CD1c-positive myeloid dendritic cell (primary cell): Measurements from ENCODE around the gene ERBB2.
"Not testable (repeated sequence)": the region's sequence is repeated elsewhere in the genome, so short reads cannot be mapped to it uniquely, and the experiment has no call there.

Source experiments
- DNase-seq: peaks from one replicate; pipeline ENCODE4 v3.0.0-alpha.2; 2016; ENCODE audit errors: extremely low spot score

The ERBB2 gene

DNA sequence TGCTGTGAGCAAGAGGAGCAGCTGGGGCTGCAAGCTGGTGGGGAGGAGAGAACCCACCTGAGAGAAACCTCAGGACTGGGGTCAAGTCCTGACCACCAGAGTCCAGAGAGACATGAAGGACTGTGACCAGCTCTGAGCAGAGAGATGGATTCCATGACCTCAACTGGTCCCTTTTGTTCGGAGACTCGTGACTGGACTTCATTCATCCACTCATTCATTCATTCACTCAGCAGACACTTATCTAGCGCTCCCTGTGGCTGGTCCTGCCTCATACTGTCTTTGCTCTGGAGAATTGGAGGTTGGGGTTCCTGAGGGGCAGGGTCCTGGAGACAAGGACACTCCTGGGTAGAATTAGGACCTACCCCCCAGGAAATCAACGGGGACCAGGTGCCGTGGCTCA is 4.0 kb downstream of the ERBB2 start:
- no peak for DNase-seq

DNA sequence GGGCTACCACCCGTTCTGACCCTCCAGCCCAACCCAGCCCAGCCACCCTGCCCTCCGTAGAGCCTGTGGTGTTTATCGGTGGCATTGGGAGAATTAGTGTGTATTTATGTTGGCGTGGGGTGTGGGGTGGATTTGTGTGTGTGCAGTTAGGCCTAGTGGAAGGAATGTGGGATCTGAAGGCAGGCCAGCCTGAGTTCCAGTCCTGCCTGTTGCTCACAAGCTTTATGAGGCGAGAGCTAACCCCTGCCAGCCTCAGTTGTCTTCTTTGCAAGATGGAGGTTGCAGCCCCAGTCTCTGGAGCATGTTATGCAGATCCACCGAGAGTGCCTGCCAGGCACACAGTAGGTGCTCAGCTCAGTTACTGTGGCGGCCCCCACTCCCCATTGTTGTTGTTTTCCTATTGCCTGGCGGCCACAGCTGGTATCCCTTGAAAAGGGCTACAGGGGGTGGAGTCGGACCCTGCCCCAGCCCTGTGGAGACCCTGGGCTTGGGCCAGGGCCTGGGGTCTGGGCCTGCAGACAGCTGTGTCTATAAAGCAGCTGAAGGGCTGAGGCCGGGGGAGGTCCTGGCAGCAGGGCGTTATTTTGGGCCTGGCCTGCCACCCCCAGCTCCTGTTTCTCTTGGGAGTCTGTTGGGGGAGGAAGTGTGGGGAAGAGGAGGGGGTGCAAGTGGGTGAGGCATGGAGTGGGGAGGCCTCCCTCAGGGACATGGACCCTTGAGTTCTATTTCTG is 5.1 kb downstream of the ERBB2 start:
- DNase-seq, result no peak

DNA sequence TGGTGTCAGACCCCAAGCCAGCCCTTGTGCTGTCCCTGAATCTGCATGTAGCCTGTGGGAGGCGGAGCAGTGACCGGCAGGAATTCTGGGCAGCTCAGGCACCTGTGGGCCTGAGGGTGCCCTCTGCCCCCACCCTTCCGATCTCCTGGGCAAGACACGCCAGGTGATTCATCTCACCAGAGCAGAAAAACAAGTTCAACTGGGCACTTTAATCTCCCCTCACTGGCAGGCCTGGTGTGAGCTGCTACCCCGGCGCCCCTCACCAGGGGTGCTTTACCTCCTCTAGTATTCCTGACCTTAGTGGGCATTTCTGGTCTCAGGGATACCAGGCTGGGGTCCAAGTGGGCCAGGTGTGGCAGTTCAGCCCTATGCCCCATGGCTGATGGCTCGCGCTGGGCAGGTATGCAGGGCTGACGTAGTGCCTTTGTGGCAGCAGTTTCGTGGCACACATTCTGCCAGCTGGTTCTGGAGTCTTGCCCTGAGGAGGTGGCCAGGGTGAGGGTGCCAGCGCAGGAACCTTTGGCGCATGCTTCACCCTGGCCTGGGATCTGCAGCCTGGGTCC is 6.0 kb downstream of the ERBB2 start:
- no peak for DNase-seq

DNA sequence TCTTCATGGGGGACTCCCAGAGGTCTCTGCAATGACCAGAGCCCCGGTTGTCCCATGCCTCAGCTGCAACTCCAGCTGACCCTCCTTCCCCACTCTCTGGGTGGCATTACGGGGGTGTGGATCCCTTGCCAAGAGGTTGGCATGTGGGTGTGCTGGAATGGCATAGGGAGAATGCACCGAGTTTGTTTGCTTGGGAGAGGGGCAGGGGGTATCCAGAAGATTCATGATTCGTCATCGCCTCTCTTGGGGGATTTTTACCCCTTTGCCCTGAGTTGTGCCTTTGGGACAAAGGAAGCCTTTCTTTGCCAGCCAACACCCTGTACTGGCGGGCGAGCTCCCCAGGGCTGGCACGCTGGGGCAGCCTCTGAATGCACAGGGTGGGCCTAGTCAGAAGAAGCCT is 6.5 kb downstream of the ERBB2 start:
- DNase-seq, result no peak

DNA sequence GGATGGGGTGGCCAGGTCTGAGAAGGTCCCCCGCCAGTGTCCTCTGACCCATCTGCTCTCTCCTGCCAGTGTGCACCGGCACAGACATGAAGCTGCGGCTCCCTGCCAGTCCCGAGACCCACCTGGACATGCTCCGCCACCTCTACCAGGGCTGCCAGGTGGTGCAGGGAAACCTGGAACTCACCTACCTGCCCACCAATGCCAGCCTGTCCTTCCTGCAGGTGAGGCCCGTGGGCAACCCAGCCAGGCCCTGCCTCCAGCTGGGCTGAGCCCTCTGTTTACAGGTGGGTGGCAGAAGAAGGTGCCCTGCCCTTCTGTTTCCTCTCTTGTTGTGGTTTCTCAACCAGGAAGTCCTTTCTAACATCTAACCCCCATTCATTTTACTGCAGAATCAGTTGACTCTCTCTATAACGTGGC is 7.1 kb downstream of the ERBB2 start:
- no peak for DNase-seq

DNA sequence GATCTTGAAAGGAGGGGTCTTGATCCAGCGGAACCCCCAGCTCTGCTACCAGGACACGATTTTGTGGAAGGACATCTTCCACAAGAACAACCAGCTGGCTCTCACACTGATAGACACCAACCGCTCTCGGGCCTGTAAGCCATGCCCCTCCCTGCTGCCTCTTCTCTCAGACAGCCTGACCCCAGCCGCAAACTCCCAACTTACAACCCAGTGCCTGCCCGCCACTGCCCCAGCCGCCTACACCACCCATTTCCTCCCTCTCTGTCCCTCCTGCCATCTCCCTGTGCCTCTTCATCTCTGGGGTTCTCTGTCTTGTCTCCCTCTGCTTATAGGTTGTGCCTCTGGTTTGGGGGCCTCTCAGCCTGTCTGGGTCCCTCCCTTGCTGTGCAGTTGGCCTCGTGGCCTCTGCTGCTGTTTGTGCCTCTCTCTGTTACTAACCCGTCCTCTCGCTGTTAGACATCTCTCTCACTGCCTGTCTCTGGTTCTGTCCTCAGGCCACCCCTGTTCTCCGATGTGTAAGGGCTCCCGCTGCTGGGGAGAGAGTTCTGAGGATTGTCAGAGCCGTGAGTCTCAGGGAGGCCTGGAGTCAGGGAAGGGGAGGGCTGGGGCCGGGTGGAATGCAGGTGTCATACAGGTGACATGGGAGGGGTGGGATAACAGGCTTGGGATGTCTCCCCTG is 9.6 kb downstream of the ERBB2 start:
- no peak for DNase-seq

DNA sequence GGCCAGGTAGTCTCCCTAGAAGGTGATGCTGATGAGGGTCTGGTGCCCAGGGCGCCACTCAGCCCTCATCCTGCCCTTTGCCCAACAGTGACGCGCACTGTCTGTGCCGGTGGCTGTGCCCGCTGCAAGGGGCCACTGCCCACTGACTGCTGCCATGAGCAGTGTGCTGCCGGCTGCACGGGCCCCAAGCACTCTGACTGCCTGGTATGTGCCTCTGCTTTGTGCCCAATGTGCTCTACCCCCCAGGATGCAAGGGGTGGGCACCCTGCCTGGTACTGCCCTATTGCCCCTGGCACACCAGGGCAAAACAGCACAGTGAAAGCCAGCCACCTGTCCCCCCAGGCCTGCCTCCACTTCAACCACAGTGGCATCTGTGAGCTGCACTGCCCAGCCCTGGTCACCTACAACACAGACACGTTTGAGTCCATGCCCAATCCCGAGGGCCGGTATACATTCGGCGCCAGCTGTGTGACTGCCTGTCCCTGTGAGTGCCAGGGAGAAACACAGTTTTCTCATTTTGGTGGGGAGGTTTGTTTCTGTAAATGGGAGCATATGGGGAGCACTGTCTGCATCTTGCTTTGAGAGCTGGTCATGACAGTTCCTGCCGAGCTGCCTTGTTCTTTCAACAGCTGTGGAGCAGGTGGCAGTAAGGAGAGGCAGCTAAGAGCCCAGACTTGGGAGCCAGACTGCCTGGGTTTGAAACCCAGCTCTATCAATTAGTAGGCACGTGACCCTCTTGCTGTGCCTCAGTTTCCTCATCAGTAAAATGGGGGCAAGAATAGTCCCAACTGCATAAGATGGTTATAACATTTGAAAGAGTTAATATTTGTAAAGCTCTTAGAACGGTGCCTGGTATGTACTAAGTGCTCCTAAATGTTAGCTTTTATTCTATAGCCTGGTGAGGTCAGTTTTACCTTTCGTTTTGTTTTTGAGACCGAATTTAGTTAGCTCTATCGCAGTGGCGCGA is 10.4 kb downstream of the ERBB2 start:
- no peak for DNase-seq

DNA sequence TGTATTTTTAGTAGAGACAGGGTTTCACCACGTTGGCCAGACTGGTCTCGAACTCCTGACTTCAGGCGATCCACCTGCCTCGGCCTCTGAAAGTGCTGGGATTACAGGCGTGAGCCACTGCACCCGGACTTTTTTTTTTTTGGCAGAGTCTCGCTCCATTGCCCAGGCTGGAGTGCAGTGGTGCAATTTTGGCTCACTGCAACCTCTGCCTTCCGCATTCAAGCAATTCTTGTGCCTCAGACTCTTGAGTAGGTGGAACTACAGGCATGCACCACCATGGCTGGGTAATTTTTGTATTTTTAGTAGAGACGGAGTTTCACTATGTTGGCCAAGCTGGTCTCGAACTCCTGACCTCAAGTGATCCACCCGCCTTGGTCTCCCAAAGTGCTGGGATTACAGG is 11.2 kb downstream of the ERBB2 start:
- not testable (repeated sequence) for DNase-seq

DNA sequence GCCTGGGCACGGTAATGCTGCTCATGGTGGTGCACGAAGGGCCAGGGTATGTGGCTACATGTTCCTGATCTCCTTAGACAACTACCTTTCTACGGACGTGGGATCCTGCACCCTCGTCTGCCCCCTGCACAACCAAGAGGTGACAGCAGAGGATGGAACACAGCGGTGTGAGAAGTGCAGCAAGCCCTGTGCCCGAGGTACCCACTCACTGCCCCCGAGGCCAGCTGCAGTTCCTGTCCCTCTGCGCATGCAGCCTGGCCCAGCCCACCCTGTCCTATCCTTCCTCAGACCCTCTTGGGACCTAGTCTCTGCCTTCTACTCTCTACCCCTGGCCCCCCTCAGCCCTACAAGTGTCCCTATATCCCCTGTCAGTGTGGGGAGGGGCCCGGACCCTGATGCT is 12.0 kb downstream of the ERBB2 start:
- no peak for DNase-seq

DNA sequence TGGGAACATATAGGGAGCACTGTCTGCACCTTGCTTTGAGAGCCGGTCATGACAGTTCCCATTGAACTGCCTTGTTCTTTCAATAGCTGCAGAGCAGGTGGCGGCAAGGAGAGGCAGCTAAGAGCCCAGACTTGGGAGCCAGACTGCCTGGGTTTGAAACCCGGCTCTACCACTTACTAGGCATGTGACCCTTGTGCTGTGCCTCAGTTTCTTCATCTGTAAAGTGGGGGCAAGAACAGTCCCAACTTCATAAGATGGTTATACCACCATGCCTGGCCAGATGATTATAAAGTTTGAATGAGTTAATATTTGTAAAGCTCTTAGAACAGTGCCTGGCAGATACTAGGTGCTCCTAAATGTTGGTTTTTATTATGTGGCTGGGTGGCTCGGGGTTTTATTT is 14.4 kb downstream of the ERBB2 start:
- no peak for DNase-seq

DNA sequence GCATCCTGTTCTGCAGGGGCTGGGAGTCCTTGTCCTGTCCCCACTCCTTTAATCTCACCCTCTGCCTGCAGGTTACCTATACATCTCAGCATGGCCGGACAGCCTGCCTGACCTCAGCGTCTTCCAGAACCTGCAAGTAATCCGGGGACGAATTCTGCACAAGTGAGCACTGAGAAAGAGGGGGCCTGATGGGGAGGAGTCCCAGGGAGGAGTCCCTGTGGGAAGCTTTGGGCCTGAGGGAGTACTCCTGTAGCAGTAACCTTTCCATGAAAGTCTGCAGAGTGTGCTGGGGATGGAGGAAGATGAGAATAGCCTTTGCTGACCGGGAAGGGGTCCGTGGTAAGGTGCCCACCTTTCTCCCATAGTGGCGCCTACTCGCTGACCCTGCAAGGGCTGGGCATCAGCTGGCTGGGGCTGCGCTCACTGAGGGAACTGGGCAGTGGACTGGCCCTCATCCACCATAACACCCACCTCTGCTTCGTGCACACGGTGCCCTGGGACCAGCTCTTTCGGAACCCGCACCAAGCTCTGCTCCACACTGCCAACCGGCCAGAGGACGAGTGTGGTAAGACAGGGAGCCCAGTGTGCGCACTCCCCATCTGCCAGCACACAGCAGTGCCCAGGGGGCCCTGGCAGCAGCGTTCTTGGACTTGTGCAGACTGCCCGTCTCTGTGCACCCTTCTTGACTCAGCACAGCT is 15.7 kb downstream of the ERBB2 start:
- no peak for DNase-seq

DNA sequence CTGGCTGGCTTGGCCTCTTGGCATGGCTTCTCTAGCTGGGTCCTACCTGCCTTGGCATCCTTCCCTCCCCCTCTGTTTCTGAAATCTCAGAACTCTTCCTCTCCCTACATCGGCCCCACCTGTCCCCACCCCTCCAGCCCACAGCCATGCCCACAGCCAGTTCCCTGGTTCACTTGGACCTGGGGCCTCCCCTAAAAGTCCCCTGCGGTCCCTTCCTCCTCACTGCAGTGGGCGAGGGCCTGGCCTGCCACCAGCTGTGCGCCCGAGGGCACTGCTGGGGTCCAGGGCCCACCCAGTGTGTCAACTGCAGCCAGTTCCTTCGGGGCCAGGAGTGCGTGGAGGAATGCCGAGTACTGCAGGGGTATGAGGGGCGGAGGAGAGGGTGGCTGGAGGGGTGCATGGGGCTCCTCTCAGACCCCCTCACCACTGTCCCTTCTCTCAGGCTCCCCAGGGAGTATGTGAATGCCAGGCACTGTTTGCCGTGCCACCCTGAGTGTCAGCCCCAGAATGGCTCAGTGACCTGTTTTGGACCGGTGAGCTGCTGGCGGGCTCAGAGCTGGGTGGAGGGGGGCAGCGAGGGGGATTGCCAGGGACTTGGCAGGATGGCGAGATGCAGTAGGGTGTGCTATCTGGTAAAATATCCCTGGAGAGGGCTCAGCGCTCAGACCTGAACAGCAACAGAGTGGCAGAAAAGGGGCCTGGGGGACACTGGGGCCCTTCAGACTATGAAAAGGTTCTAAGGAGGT is 16.4 kb downstream of the ERBB2 start:
- DNase-seq, result no peak

DNA sequence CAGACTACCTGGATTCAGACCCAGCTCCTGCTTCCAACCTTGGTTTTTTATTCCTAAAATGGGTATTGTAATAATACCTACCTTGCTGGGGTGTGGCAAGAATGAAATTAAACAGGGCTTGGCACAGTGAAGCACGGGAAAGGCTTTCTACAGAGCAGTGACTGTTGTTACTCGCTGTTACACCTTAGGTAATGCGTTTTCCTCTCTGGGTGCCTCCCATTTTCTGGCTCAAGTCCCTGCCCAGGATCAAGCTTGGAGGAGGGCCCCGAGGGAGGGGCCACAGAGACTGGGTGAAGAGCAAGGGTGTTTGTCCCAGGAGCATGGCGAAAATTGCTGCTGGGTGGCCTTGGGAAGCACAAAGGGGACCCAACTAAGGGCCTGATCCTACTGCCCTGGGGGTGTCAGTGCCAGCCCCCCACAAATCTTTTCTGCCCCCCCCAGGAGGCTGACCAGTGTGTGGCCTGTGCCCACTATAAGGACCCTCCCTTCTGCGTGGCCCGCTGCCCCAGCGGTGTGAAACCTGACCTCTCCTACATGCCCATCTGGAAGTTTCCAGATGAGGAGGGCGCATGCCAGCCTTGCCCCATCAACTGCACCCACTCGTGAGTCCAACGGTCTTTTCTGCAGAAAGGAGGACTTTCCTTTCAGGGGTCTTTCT is 17.1 kb downstream of the ERBB2 start:
- no peak for DNase-seq

DNA sequence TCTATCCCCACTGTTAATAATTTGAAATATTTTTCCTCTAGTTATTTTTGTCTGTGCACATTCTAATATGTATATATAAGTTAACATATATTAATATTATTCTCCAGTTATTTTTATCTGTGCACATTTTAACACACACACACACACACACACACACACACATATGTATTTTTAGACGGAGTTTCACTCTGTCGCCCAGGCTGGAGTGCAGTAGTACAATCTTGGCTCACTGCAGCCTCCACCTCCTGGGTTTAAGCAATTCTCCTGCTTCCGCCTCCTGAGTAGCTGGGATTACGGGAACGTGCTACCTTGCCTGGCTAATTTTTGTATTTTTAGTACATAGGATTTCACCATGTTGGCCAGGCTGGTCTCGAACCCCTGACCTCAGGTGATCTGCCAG is 17.8 kb downstream of the ERBB2 start:
- DNase-seq, result no peak

DNA sequence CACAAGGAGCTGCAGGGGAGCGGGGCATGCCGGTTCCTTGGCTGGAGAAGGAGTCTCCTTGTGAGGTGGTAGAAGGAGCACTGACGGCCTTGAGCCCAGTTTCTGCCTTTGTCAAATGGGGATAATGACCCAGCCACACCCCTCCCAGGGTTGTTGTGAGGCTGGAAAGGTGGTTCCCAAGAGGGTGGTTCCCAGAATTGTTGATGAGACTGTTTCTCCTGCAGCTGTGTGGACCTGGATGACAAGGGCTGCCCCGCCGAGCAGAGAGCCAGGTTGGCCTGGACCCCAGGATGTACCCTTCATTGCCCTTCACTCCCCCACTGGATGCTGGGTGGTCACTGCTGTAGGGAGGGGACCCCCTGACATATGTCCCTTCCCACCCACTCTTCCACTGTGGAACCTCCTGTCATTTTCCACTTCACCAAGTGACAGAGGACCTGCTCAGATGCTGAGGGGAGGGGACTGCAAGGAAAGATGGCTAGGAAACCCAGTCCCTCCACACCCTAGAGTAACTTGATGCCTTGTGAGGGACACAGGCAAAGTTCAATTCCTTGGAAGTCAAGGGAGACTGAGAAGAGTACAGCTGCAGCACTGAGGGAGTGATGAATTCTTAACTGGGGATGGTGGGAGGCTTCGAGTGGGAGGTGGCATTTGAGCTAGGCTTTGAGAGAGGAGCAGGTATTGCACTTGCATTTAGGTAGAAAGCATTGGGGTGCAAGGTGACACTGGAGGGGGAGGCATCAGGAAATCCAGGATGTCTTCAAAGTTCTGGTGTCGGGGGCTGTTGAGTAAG is 19.9 kb downstream of the ERBB2 start:
- no peak for DNase-seq

DNA sequence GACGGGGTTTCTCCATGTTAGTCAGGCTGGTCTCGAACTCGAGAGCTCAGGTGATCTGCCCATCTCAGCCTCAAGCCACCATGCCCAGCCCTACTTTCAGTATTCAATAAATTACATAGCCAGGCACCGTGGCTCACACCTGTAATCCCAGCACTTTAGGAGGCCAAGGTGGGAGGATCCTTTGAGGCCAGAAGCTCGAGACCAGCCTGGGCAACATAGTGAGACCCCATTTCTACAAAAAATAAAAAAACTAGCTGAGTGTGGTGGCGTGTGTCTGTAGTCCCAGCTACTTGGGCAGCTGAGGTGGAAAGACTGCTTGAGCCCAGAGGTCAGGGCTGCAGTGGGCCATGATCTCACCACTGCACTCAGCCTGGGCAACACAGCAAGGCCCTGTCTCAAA is 22.2 kb downstream of the ERBB2 start:
- no peak for DNase-seq

DNA sequence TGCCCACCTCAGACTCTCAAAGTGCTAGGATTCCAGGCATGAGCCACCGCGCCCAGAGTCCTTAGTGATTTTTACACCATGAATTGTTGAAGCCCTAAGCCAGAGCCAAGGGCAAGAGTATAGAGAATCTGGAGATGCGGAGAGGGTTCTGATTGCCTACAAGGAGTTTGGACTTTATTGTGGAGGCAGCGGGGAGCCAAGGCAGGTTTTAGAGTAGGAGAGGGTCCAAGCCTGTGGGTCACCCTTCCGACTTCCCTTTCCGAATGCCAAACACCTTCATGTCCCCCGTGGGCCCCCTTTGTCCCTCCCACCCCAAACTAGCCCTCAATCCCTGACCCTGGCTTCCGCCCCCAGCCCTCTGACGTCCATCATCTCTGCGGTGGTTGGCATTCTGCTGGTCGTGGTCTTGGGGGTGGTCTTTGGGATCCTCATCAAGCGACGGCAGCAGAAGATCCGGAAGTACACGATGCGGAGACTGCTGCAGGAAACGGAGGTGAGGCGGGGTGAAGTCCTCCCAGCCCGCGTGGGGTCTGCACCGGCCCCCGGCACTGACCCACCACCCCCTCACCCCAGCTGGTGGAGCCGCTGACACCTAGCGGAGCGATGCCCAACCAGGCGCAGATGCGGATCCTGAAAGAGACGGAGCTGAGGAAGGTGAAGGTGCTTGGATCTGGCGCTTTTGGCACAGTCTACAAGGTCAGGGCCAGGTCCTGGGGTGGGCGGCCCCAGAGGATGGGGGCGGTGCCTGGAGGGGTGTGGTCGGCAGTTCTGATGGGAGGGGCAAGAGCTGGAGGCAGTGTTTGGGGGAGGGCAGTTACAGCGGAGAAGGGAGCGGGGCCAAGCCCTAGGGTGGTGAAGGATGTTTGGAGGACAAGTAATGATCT is 23.3 kb downstream of the ERBB2 start:
- DNase-seq, result no peak

DNA sequence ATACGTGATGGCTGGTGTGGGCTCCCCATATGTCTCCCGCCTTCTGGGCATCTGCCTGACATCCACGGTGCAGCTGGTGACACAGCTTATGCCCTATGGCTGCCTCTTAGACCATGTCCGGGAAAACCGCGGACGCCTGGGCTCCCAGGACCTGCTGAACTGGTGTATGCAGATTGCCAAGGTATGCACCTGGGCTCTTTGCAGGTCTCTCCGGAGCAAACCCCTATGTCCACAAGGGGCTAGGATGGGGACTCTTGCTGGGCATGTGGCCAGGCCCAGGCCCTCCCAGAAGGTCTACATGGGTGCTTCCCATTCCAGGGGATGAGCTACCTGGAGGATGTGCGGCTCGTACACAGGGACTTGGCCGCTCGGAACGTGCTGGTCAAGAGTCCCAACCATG is 24.9 kb downstream of the ERBB2 start:
- DNase-seq, result no peak
